ENCODE results near the gene ITGA8.

- TF ChIP-seq CTCF (conservative IDR thresholded peaks at IDR 0.05; ENCODE audit: low read depth, low read length) (no peak), EZH2 (IDR thresholded peaks at IDR 0.05; ENCODE audit: borderline replicate concordance, low read depth, low read length, poor library complexity, severe bottlenecking) (no peak)
Observed at GRCh38 chr10:15729890-15730289, 10.2 kb upstream of the ITGA8 start.
